Measurements from ENCODE around the gene USP19.

Gene USP19

GRCh38 chr3:49133226-49133951 lies 12.8 kb upstream of the USP19 start:
- peak; percentile 72 for DNase-seq (ENCODE audit: low spot score)
- FAIRE-seq: no peak

GRCh38 chr3:49132437-49133225 lies 12.0 kb upstream of the USP19 start, which contains the start of gene LAMB2:
Gene LAMB2, minus strand, starts transcription at chr3:49133050. Its CDS starts 183 bp downstream, at chr3:49132867.
- DNase-seq (ENCODE audit: low spot score): peak; percentile 52
- no peak for FAIRE-seq

- DNase-seq (ENCODE audit: low spot score) (no peak), FAIRE-seq (no peak)
Measured at GRCh38 chr3:49132073-49132436, 11.4 kb upstream of the USP19 start.

- FAIRE-seq: no peak
- DNase-seq (ENCODE audit: low spot score): no peak
Measured at GRCh38 chr3:49131576-49131975, 11.0 kb upstream of the USP19 start.

GRCh38 chr3:49131040-49131439 lies 10.4 kb upstream of the USP19 start:
- FAIRE-seq: no peak
- no peak for DNase-seq (ENCODE audit: low spot score)

- FAIRE-seq: no peak
- DNase-seq (ENCODE audit: low spot score): no peak
Measured at GRCh38 chr3:49124991-49125670, 4.5 kb upstream of the USP19 start.

- FAIRE-seq (no peak), DNase-seq (ENCODE audit: low spot score) (no peak)
Measured at GRCh38 chr3:49124203-49124602, 3.6 kb upstream of the USP19 start.

GRCh38 chr3:49123687-49124086 lies 3.1 kb upstream of the USP19 start:
- FAIRE-seq (no peak), DNase-seq (ENCODE audit: low spot score) (no peak)

- FAIRE-seq: no peak
Measured at GRCh38 chr3:49122886-49123545, 2.4 kb upstream of the USP19 start.

GRCh38 chr3:49122451-49122850 lies 1.8 kb upstream of the USP19 start:
- no peak for FAIRE-seq
- no peak for DNase-seq (ENCODE audit: low spot score)

More at GRCh38 chr3:49122886-49123545, 2.4 kb upstream of the USP19 start:
- DNase-seq (ENCODE audit: low spot score): no peak

- FAIRE-seq: no peak
- DNase-seq (ENCODE audit: low spot score): no peak
Measured at GRCh38 chr3:49122022-49122421, 1.4 kb upstream of the USP19 start.

- FAIRE-seq (no peak), DNase-seq (ENCODE audit: low spot score) (no peak)
Measured at GRCh38 chr3:49121132-49121736, 611 bp upstream of the USP19 start.

GRCh38 chr3:49120096-49120437 lies 556 bp downstream of the USP19 start:
- FAIRE-seq (no peak), DNase-seq (ENCODE audit: low spot score) (no peak)

GRCh38 chr3:49119439-49119838 lies 1.2 kb downstream of the USP19 start:
- no peak for FAIRE-seq
- peak; percentile 7 for DNase-seq (ENCODE audit: low spot score)

- FAIRE-seq (no peak), DNase-seq (ENCODE audit: low spot score) (no peak)
Measured at GRCh38 chr3:49119036-49119435, 1.6 kb downstream of the USP19 start.

- FAIRE-seq: no peak
- DNase-seq (ENCODE audit: low spot score): no peak
Measured at GRCh38 chr3:49112262-49112661, 8.4 kb downstream of the USP19 start.

- DNase-seq (ENCODE audit: low spot score): no peak
- no peak for FAIRE-seq
Measured at GRCh38 chr3:49111347-49111746, 9.3 kb downstream of the USP19 start.

GRCh38 chr3:49110780-49111179 lies 9.8 kb downstream of the USP19 start:
- FAIRE-seq (no peak), DNase-seq (ENCODE audit: low spot score) (no peak)

GRCh38 chr3:49108346-49108745 lies 12.3 kb downstream of the USP19 start:
- FAIRE-seq (no peak), DNase-seq (ENCODE audit: low spot score) (no peak)

GRCh38 chr3:49104427-49105291 lies 16.0 kb downstream of the USP19 start, which contains the start of gene QARS1:
Gene QARS1, minus strand, starts transcription at chr3:49104757. Its CDS starts 24 bp downstream, at chr3:49104733.
- DNase-seq (ENCODE audit: low spot score): peak; percentile 73
- FAIRE-seq: peak; percentile 84

Data from RCC 7860 (cell line).